ENCODE measurements around the gene COL27A1.
A peak's percentile ranks its signal among the peaks of the same experiment; 100 is the strongest.

The COL27A1 gene

DNA sequence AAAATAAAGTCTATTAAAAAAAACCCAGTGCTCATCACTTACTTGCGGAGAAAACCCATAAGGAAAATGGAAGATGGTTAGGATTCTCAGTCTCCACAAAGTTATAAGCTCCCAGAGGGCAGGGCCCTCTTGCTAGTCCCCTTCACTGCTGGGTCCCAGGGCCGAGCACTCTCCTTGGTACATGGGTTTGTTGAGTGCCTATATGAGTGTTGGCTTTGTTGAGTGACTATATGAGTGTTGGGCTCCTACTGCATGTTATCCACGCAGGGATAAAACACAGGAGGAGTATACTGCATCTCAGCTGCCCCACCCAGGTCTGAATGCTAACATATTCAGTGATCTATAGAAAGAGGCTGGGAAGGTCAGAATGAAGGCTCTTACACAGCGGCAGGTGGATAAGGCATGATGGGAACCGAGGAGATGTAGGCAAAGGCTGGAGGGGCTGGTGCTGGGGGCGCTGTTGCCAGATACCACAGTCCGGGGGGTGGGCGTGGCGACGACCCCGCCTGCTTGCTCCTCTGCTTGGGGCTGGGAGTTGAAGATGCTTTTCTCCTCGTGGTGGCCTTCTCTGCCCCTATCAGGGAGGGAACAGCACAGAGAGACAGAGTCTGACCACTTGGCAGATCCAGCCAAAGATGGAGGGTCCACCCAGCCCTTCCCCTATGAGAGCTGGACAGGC is 186.0 kb downstream of the COL27A1 start:
- DNase-seq (ENCODE audit: low read depth in 2 of 2): no peak

DNA sequence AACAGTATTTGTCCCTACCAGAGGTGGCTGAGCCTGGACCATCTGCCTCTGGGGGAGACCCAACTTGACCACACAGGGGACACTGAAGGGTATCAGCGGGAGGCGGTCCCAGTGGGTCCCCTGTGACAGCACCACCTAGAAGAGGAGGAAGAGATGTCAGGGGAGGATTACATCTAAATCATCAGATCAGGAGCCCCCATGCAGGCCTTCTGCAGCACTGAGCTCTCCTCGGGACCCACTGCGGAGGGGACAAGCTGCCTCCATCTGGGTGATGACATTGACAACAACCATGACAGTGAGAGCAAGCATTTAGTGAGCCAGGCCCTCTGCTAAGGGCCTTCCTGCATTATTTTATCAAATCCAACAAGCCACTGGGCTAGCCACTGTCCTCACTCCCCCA is 186.7 kb downstream of the COL27A1 start:
- DNase-seq (ENCODE audit: low read depth in 2 of 2): no peak

DNA sequence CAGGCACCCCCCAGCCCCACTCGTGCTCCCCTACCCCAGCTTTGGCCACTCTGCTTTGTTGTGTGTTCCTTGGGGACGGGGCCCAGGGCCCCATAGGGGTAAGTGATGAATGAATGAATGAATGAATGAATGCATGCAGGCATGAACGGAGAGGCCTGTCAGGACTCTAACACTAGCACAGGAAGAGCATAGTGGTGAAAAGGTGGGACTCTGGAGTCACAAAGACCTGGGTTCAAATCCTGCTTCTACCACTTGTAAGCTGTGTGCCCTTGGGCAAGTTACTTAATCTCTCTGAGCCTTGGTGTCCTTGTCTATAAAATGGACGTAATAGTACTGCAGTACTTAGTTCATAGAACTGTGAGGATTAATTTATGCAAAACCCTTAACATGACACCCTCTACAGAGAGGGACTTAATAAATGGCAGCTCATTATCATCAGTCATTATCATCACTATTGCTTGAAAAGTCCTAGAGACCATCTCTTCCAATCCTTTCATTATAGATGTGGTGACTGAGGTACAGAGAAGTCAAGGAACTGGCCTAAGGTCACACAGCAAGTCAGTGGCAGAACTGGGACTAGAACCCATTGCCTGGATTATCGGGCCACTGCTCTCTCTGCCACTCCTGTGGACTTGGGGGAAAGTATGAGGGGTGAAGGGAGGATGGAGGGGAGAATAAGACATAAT is 187.6 kb downstream of the COL27A1 start:
- no peak for DNase-seq (ENCODE audit: low read depth in 2 of 2)

DNA sequence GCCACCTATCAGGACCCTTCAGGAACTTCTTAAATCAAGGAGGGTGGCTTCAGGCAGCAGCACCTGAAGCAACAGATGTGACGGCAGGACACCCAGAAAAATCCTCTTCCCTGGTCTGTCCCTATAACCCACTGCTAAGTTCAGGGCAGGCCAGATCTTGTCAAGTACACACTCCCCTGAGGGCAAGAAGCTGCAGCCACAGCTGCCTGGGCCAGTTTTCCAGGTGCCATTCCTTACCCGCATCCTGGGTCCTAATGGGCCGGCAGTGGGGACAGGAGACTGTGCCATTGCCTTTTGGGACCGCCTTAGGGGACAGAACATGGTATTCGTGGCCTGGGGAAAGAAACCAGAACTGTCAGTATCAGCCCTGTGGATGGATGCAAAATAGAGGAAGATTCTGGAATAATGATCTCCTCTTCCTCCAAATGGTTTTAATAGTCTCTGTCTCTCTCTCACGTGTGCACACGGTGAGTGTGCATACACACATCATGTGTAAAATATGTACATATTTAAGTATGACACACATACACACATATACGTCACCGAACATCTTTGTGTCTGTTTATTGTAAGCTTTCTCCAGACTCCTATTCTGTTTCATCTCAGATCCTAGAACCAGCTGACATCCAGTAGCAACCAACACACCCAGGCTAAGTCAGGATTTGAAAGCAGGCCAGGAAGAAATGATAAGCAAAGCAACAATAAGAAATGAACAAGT is 188.3 kb downstream of the COL27A1 start:
- no peak for DNase-seq (ENCODE audit: low read depth in 2 of 2)

DNA sequence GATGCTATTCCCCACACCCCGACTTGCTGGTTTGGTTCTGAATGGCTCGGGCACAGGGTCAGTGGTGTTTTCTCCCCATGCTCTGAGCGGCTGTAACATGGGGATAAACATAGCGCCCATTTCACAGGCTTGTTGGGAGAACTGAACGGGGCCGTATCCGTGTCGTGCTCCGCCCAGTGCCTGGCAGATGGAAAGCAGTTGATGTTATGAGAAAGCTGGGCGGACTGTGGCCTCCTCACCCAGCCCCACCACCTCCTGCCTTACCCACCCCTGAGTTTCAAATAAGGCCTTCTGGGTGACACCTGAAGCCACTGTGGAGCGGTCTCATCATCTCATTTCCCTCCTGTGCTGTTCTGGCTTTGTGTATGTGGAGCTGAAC is 188.8 kb downstream of the COL27A1 start:
- no peak for DNase-seq (ENCODE audit: low read depth in 2 of 2)

DNA sequence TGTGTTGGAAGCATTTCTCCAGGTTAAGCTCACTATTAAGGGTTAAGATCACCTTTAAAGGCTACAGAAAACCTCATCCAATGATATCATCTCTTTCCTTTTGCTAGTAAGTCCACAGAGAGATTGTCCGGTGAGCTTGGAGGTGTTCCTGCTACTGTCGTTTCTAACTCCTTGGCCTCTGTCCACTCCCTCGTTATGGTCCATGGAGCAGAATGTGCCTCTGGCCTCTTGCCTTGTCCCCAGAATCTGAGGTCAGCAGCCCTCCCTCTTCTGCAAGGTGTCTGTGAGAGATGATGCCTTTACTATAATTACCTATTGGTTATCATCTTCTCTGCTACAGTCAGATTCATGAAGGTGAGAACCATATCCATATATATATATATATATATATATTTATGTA is 189.4 kb downstream of the COL27A1 start:
- DNase-seq (ENCODE audit: low read depth in 2 of 2): no peak

DNA sequence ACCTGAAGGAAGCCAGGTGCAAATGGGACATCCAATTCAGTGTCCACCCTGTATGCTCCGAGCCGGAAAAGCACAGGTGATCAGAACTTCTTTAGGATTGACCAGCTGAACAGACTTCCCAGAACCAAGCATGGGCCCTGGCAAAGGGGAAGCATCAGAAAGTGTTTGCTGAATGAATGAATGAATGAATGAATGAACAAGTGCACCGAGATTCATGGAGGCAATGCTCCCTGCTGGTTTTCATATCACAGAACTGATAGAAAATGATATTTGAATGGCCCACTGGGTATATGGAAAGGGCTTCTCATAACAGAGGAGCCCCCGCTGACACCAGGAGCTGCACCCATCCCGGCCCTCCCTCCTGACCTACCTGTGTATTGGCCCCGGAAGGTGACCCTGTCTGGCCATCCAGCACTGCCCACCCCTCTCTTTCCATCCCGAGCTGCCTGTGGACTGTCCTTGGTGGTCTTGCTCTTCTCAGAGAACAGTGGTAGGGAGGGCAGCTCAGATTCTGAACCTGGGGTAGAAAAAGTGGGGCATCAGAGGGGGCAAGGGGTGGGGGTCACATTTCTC is 190.2 kb downstream of the COL27A1 start:
- DNase-seq (ENCODE audit: low read depth in 2 of 2): no peak

DNA sequence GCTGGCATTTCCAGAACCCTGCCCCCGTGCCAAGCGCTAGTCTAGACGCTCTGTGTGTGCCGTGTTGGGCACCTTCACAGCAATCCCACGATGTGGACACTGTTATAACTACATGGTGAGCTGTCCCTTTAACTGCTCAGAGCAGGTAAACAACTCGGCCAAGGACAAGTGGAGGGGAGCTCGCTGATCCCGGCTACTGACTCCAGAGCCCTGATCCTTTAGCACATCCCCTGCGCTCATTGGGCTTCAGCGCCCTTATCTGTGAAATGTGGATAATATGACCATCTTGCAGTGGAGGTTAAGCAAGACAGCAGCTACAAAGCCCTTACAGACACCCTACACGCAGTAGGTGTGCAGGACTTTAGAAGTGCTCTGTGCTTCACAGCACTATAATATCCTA is 190.8 kb downstream of the COL27A1 start:
- DNase-seq (ENCODE audit: low read depth in 2 of 2): no peak

DNA sequence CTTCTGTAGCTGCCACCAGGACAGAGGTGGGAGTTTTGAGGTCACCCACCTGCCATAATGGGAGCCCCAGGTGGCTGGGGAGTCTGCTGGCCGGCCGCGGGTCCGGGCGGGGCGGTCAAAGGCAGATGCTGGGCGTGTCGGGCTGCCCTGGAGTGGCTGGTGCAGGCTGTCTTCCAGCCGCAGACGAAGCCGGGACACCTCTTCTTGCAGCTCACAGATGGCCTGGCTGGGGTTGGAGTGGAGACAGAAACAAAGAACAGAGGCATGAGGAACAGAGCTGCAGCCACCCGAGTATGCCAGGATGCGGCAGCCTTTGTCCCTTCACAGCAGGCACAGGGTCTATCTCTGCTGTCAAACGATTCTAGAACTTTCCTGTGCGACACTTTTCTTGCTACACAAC is 192.3 kb downstream of the COL27A1 start:
- DNase-seq (ENCODE audit: low read depth in 2 of 2): no peak

DNA sequence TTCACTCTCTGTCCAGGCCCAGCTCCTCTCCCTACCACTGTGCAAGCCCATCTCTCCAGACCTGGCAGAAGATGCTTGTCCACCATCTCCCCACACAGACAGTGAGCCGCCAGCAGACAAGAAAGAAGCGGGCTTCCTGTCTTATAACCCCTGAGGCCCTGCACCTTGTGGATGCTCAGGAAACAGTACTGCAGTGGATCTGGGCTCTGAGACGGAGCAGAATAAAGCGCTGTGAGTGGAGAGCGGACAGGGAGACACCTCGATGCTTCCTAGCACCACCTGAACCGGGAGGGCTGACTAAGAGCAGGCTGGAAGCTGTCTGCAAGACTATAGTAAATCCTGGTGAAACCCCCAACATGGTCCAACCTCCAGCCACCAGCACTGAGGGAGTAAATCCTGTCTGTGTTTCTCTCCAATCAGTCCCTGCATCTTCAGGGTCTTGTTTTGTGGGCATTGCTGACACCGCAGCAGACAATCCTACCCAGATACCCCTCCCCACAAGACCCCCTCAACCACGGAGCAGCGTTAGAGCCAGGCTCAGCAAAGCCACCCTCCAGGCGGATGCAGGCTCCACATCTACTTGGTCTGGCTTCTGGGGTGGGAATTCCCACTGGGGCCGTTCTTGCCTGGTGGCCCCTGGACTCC is 193.0 kb downstream of the COL27A1 start:
- no peak for DNase-seq (ENCODE audit: low read depth in 2 of 2)

DNA sequence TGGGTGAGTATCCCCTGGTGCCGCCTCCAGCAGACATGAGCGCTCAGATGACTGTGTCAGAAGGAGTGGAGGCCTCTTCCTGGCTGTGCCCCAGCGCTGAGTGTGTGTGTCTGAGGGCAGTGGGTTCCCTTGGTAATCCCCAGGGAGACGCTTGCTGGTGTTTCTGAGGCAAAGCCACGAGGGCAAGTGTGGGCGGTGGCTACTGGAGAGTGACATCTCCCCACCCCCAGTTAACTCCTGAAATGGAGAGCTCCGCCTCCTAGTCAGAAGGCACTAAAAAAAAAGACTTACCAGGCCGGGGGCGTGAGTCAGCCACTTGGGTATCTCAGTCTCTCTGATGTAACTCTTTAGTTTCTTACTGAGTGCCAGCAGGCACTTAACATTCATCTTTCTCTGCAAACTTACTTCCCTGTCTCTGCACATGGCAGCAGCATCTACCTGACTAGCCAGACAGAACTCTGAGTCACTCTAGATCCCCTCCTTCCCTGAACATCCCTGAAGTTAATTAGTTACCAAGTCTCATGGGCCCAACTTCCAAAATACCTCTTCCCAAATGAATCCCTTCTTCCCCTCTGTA is 193.7 kb downstream of the COL27A1 start:
- DNase-seq (ENCODE audit: low read depth in 2 of 2): peak; percentile 88 to 90

DNA sequence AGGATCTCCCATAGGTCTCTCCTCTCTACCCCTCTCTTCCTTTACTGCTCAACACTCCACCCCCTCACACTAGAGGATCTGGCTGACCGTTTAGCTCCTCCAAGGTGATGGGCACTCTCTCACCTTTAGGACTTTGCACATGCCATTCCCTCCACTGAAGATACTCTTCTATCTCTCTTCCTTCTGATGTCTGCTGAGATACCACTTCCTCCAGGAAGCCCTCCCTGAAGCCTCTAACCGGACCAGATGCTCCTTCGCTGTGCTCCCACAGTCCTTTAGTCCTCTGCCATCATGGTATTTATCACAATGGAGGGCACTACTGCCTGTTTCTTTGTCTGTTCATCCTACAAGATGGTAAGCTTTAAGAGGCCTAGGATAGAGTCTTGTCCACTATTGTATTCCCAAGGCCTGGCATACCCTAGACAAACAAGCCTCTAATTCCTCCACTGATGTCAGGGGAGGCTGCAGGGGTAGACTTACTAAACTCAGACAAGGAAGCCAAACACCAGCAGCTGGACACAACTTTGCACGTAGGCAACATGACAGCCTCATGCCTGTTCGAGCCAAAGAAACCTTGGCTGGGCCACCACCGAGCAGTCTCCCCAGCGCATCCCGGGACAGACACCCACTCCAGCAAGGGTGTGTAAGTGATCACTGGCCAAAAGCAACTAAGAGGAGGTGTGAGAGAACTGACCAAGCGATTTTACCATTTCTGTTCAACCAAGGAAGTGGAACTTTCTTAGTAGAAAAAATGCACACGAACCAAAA is 194.6 kb downstream of the COL27A1 start:
- no peak for DNase-seq (ENCODE audit: low read depth in 2 of 2)

DNA sequence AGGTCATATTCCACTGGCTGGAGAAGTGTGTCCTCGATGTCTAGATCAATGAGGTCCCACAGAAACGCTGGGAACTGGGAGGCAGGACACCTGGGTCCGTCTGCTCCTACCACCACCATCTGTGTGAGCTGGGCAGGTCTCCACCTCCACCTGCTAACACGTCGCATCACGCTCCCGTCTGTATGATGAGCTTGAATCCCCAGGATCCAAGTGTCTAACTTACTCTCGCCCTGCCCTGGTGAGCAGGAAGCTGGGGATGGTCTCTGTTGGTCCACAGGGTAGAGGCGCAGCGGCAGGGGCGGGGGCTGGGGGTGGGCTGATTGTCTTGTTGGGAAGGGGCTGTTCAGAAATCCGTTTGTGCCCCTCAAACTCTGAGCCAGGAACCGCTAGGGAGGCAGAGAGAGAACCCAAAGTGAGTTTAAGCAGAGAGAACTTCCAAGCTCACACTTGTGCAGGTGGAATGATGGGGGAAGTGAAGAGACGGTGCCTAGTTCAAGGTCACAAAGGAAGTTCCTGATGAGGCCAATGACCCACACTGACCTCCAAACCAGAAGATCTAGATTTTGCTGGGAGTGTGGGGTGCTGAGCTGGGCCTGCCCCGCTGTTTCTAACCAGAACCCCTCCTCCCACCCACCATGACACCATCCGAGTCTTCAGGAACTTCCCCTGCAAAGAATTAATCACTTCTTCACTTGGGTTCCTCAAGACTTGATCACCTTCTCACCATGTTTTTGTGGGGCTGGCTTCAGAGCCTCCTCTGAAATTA is 195.5 kb downstream of the COL27A1 start:
- no peak for DNase-seq (ENCODE audit: low read depth in 2 of 2)

DNA sequence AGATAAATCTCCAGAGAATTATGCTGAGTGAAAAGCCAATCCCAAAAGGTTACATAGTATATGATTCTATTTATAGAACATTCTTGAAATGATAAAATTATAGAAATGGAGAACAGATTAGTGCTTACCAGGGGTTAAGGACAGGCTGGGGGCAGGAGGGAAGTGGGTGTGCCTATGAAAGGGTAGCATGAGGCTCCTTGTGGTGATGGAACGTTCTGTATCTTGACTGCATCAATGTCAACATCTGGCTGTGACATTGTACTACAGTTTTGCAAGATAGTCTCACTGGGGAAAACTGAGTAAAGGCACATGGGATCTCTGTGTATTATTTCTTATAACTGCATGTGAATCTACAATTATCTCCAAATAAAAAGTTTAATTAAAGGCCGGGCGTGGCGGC is 196.6 kb downstream of the COL27A1 start:
- DNase-seq (ENCODE audit: low read depth in 2 of 2): no peak

DNA sequence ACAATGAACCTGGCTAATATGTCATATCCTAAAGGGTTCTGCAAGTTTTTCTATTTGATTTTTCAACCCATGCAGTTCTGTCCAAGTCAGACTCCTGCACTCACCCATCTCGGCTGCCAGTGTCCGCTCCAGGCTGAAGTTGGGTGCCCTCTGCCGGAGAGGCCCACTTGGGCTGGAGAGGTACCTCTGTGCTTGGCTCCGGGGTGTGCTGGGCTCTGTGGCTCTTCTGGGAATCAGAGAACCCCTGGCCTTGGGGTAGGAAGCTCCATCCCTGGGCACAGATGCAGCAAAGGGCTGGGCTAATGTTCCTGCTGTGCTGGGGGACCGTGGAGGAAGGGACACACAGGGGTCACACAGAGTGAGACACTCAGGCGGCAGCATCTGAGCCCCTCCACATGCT is 200.5 kb downstream of the COL27A1 start:
- DNase-seq (ENCODE audit: low read depth in 2 of 2): no peak

DNA sequence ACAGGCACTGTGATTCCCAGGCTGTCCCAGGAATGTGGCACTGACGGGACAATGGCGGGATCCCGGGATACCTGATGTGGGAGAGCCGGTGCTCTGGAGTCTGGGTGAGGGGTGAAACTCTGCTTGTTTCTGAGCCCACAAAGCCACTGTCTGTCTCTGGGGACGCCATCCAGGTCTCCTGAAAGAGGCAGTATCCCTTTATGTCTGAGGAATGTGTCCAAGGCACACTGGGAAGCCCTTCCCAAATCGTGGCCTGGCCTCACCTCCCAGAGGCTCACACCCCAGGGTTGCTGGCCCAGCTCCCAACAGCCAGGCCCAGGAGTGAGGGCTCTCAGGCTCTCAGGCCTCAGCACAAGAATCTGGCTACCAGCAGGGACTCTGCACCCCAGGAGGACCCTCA is 201.5 kb downstream of the COL27A1 start:
- no peak for DNase-seq (ENCODE audit: low read depth in 2 of 2)

DNA sequence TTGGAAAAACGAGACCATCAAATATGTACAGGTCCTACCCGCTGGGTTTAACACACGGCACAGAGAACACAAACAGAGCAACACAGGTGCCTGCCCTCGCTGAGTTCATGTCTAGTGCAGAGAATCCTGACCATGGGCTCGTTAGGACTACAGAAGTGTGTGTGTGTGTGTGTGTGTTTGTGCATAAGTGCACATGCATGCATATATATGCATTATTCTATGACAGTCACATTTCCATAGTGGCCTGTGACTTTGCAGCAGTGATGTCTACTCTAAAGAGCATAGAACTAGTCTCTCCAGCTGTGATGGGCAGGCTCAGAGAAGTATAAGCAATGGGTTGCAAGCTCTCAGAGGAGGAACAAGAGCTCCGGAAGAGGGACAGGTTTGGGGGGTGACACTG is 202.0 kb downstream of the COL27A1 start:
- DNase-seq (ENCODE audit: low read depth in 2 of 2): no peak

DNA sequence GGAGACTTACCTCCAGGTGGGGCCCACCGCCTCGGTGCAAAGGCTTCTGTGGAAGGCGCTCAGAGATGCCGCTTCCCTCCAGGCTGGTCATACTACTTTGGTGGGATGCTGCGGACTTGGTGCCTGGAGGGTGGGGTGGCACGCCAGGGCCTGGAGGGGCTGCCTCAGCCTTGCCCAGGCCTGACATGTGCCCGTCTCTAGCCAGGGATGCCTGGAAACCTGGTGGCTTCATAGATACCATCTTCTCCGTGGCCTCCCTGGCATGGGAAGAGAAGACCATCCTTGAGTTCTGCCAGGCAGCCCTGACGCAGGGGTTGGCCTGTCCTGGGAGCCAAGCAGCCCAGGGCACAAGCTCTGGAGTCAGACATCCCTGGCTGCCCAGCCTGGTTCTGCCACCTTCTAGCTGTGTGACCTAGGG is 202.6 kb downstream of the COL27A1 start:
- DNase-seq (ENCODE audit: low read depth in 2 of 2): no peak

DNA sequence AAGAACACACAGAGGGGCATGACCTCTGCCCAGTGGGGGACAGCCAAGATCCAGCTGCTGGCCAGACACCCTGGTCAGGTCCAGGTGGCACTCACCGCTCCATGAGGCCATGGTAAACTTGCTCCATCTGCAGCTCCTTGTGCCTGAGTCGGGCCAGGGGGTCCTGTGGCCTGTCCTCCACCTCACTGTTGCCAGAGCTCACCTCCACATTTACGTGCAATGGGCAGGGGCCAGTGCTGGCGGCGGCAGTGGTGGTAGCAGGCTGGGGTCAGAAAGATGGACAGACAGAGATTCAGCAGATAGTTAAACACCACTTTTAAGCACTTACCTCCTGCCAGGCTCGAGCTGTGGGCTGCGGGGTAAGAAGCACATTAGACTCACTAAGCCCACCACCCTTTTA is 204.5 kb downstream of the COL27A1 start:
- DNase-seq (ENCODE audit: low read depth in 2 of 2): no peak

DNA sequence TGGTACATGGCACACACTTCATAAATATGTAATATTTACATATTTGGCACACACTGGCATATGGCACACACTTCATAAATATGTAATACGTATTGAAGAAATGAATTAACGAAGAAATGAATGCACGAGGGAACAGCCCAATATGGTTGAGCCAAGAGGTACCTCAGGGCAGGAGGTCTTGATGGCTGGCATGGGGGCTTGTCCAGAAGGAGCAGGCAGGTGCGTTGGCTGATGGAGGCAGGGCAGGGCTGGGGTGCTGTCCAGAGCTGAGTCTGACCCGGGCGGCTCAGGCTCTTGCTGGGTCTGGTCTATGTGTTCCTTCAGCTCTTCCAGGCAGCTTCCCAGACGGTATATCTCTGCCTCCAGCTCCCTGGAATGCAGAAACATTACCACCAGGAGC is 206.2 kb downstream of the COL27A1 start:
- no peak for DNase-seq (ENCODE audit: low read depth in 2 of 2)

All from stimulated activated CD8-positive, alpha-beta memory T cell treated with anti-CD3 and anti-CD28 coated beads, Interleukin-15, amount 100 ng/mL, for 48 hours (primary cell).